ENCODE results near the gene RGS6.

Gene RGS6

GRCh38 chr14:72401101-72401625 is 468.9 kb downstream of the RGS6 start:
- Histone ChIP-seq H3K79me2 (ENCODE audit: control insufficient read depth, insufficient read depth, low read length, unreplicated experiment) (no peaks in the 10 kb centered on the region), H3K4me1 (ENCODE audit: control insufficient read depth, insufficient read depth, low read length, unreplicated experiment) (no peaks in the 10 kb centered on the region), H2AFZ (ENCODE audit: low read length, unreplicated experiment) (no peak overlapping the region), H3K4me3 (ENCODE audit: low read depth, low read length) (no peak overlapping the region), H3K36me3 (ENCODE audit: insufficient read depth, low read length) (no peaks in the 10 kb centered on the region), H3K27ac (ENCODE audit: low read depth, low read length) (no peak overlapping the region), H3K27me3 (ENCODE audit: insufficient read depth, low read length) (peaks cover 30% of the 10 kb centered on the region)

GRCh38 chr14:72401632-72402376 is 469.6 kb downstream of the RGS6 start:
- no peak overlapping the region for H2AFZ ChIP-seq (ENCODE audit: low read length, unreplicated experiment)
- peaks cover 30% of the 10 kb centered on the region for H3K27me3 ChIP-seq (ENCODE audit: insufficient read depth, low read length)
- H3K4me3 ChIP-seq (ENCODE audit: low read depth, low read length), result no peak overlapping the region
- no peak overlapping the region for H3K27ac ChIP-seq (ENCODE audit: low read depth, low read length)
- no peaks in the 10 kb centered on the region for H3K36me3 ChIP-seq (ENCODE audit: insufficient read depth, low read length)
- H3K79me2 ChIP-seq (ENCODE audit: control insufficient read depth, insufficient read depth, low read length, unreplicated experiment), result no peaks in the 10 kb centered on the region
- no peaks in the 10 kb centered on the region for H3K4me1 ChIP-seq (ENCODE audit: control insufficient read depth, insufficient read depth, low read length, unreplicated experiment)

DNA sequence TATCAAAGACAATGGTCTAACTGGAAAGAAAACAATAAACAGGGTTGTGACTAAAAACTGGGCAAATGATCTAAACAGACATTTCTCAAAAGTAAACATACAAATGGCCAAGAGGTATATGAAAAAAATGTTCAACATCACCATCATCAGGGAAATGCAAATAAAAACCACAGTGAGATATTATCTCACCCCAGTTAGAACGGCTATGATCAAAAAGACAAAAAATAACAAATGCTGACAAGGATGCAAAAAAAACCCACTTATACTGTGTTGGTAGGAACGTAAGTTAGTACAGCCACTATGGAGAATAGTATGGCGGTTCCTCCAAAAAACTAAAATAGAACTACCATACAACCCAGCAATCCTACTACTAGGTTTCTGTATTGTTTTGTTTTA is 470.1 kb downstream of the RGS6 start:
- Histone ChIP-seq H2AFZ (ENCODE audit: low read length, unreplicated experiment) (no peak overlapping the region), H3K79me2 (ENCODE audit: control insufficient read depth, insufficient read depth, low read length, unreplicated experiment) (no peaks in the 10 kb centered on the region), H3K36me3 (ENCODE audit: insufficient read depth, low read length) (no peaks in the 10 kb centered on the region), H3K4me3 (ENCODE audit: low read depth, low read length) (no peak overlapping the region), H3K27ac (ENCODE audit: low read depth, low read length) (no peak overlapping the region), H3K27me3 (ENCODE audit: insufficient read depth, low read length) (peaks cover 34% of the 10 kb centered on the region), H3K4me1 (ENCODE audit: control insufficient read depth, insufficient read depth, low read length, unreplicated experiment) (no peaks in the 10 kb centered on the region)

GRCh38 chr14:72404106-72404774 is 472.0 kb downstream of the RGS6 start:
- H2AFZ ChIP-seq (ENCODE audit: low read length, unreplicated experiment), result no peak overlapping the region
- no peaks in the 10 kb centered on the region for H3K4me1 ChIP-seq (ENCODE audit: control insufficient read depth, insufficient read depth, low read length, unreplicated experiment)
- no peak overlapping the region for H3K27ac ChIP-seq (ENCODE audit: low read depth, low read length)
- no peaks in the 10 kb centered on the region for H3K79me2 ChIP-seq (ENCODE audit: control insufficient read depth, insufficient read depth, low read length, unreplicated experiment)
- peaks cover 38% of the 10 kb centered on the region for H3K27me3 ChIP-seq (ENCODE audit: insufficient read depth, low read length)
- no peak overlapping the region for H3K4me3 ChIP-seq (ENCODE audit: low read depth, low read length)
- no peaks in the 10 kb centered on the region for H3K36me3 ChIP-seq (ENCODE audit: insufficient read depth, low read length)

GRCh38 chr14:72404998-72405397 is 472.8 kb downstream of the RGS6 start:
- Histone ChIP-seq H3K4me1 (ENCODE audit: control insufficient read depth, insufficient read depth, low read length, unreplicated experiment) (no peaks in the 10 kb centered on the region), H3K27ac (ENCODE audit: low read depth, low read length) (no peak overlapping the region), H3K4me3 (ENCODE audit: low read depth, low read length) (no peak overlapping the region), H3K36me3 (ENCODE audit: insufficient read depth, low read length) (no peaks in the 10 kb centered on the region), H2AFZ (ENCODE audit: low read length, unreplicated experiment) (no peak overlapping the region), H3K79me2 (ENCODE audit: control insufficient read depth, insufficient read depth, low read length, unreplicated experiment) (no peaks in the 10 kb centered on the region), H3K27me3 (ENCODE audit: insufficient read depth, low read length) (peaks cover 38% of the 10 kb centered on the region)

GRCh38 chr14:72408020-72408419 is 475.8 kb downstream of the RGS6 start:
- H3K79me2 ChIP-seq (ENCODE audit: control insufficient read depth, insufficient read depth, low read length, unreplicated experiment), result no peaks in the 10 kb centered on the region
- no peak overlapping the region for H2AFZ ChIP-seq (ENCODE audit: low read length, unreplicated experiment)
- H3K4me3 ChIP-seq (ENCODE audit: low read depth, low read length), result no peak overlapping the region
- no peaks in the 10 kb centered on the region for H3K36me3 ChIP-seq (ENCODE audit: insufficient read depth, low read length)
- H3K4me1 ChIP-seq (ENCODE audit: control insufficient read depth, insufficient read depth, low read length, unreplicated experiment), result no peaks in the 10 kb centered on the region
- H3K27ac ChIP-seq (ENCODE audit: low read depth, low read length), result no peak overlapping the region
- peaks cover 19% of the 10 kb centered on the region; the same call in 1 of the 2 replicates for H3K27me3 ChIP-seq (ENCODE audit: insufficient read depth, low read length)

- Histone ChIP-seq H3K27ac (ENCODE audit: low read depth, low read length) (no peak overlapping the region), H3K36me3 (ENCODE audit: insufficient read depth, low read length) (no peaks in the 10 kb centered on the region), H2AFZ (ENCODE audit: low read length, unreplicated experiment) (no peak overlapping the region), H3K4me3 (ENCODE audit: low read depth, low read length) (no peak overlapping the region), H3K27me3 (ENCODE audit: insufficient read depth, low read length) (peaks cover 16% of the 10 kb centered on the region; the same call in 1 of the 2 replicates), H3K79me2 (ENCODE audit: control insufficient read depth, insufficient read depth, low read length, unreplicated experiment) (no peaks in the 10 kb centered on the region), H3K4me1 (ENCODE audit: control insufficient read depth, insufficient read depth, low read length, unreplicated experiment) (no peaks in the 10 kb centered on the region)
Observed at GRCh38 chr14:72409047-72409446, 476.8 kb downstream of the RGS6 start.

GRCh38 chr14:72416081-72416849 is 484.0 kb downstream of the RGS6 start:
- Histone ChIP-seq H3K36me3 (ENCODE audit: insufficient read depth, low read length) (no peaks in the 10 kb centered on the region), H3K79me2 (ENCODE audit: control insufficient read depth, insufficient read depth, low read length, unreplicated experiment) (no peaks in the 10 kb centered on the region), H3K4me1 (ENCODE audit: control insufficient read depth, insufficient read depth, low read length, unreplicated experiment) (no peaks in the 10 kb centered on the region), H3K27ac (ENCODE audit: low read depth, low read length) (no peak overlapping the region), H3K4me3 (ENCODE audit: low read depth, low read length) (no peak overlapping the region), H2AFZ (ENCODE audit: low read length, unreplicated experiment) (no peak overlapping the region), H3K27me3 (ENCODE audit: insufficient read depth, low read length) (peaks cover 13% of the 10 kb centered on the region; the same call in 1 of the 2 replicates)

DNA sequence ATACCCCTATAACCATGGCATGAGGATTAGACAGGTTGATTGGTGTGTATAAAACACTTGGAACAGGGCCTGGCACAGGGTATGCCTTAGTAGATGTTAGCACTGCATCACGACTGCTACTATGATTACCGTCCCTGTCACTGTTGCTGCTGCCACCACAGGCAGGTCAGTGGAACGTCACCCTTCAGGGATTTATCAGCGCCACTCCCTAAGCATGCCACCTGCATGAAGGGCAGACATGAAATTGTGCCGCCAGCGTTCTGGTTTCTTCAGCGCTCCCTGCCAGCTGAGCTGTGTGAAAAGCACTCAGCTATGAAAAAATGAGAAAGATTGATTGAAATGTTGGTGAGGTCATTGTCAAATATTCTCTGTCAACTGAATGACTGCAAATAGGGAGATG is 484.7 kb downstream of the RGS6 start:
- Histone ChIP-seq H3K4me3 (ENCODE audit: low read depth, low read length) (no peak overlapping the region), H3K36me3 (ENCODE audit: insufficient read depth, low read length) (no peaks in the 10 kb centered on the region), H3K27ac (ENCODE audit: low read depth, low read length) (no peak overlapping the region), H3K4me1 (ENCODE audit: control insufficient read depth, insufficient read depth, low read length, unreplicated experiment) (no peaks in the 10 kb centered on the region), H3K27me3 (ENCODE audit: insufficient read depth, low read length) (peaks cover 18% of the 10 kb centered on the region; the same call in 1 of the 2 replicates), H3K79me2 (ENCODE audit: control insufficient read depth, insufficient read depth, low read length, unreplicated experiment) (no peaks in the 10 kb centered on the region), H2AFZ (ENCODE audit: low read length, unreplicated experiment) (no peak overlapping the region)

GRCh38 chr14:72418806-72419205 is 486.6 kb downstream of the RGS6 start:
- no peaks in the 10 kb centered on the region for H3K36me3 ChIP-seq (ENCODE audit: insufficient read depth, low read length)
- no peaks in the 10 kb centered on the region for H3K79me2 ChIP-seq (ENCODE audit: control insufficient read depth, insufficient read depth, low read length, unreplicated experiment)
- H3K27ac ChIP-seq (ENCODE audit: low read depth, low read length), result no peak overlapping the region
- H2AFZ ChIP-seq (ENCODE audit: low read length, unreplicated experiment), result no peak overlapping the region
- no peak overlapping the region for H3K4me3 ChIP-seq (ENCODE audit: low read depth, low read length)
- H3K4me1 ChIP-seq (ENCODE audit: control insufficient read depth, insufficient read depth, low read length, unreplicated experiment), result no peaks in the 10 kb centered on the region
- peaks cover 27% of the 10 kb centered on the region; the same call in 1 of the 2 replicates for H3K27me3 ChIP-seq (ENCODE audit: insufficient read depth, low read length)

Measured in ACC112 (cell line).